Head of caudate nucleus (tissue), 42 donors: Measurements from ENCODE around the gene ENTREP3.
"Not testable (repeated sequence)": the region's sequence is repeated elsewhere in the genome, so short reads cannot be mapped to it uniquely, and the experiment has no call there.

Source experiments
- DNase-seq, 42 donors: peaks; one replicate each; pipeline versions ENCODE4 v3.0.0 to v3.0.0-alpha.2; 2020 to 2021; ENCODE audit warnings: mixed read lengths in 7 of 42
- intact Hi-C: fragments of 100-400 bp; cut with DNase I; formaldehyde crosslinking; loops from one replicate; pipeline ENCODE4 v1.15.0; 2022

Gene ENTREP3

GRCh38 chr1:155256058-155256852 is 972 bp upstream of the ENTREP3 start:
- DNase-seq = no peak
- intact Hi-C loops = loop anchor here (10.0 kb wide), 1 partner anchor 339 kb away; no protein-coding TSS in a partner anchor

DNA sequence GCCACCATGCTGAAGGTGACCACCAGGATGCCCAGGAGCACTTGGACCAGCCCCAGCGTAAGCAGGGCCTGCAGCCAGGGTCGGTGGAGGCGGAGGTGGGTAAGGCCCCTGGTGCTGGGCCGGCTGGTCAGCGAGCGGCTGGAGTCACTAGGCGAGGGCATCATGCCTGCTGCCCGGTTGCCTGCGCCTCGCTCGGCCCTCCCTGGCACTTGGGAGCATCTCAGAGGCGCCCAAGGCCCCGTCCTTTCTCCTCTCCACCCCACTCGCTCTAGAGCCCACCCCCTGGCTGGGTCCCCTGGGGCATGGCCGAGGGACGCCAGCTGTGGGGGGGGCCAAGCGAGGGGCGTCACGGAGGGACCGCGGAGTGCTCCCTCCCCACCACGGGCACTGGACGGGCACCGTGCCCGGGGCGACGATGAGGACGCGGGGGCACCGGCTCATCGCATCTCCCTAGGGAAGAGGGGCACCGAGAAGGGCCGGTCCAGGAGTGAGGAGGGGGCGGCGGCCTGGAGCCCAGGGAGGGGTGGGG is 505 bp downstream of the ENTREP3 start:
- intact Hi-C loops = loop anchor here (10.0 kb wide), 1 partner anchor 340 kb away; no protein-coding TSS in a partner anchor
- DNase-seq = peak in 15 of 42 donors; percentile 16 to 49 (median 32)

- intact Hi-C loops = loop anchor here (10.0 kb wide), 1 partner anchor 341 kb away; no protein-coding TSS in a partner anchor
- peak in 1 of 42 donors; percentile 25 for DNase-seq
Measured at GRCh38 chr1:155254228-155254713, 1.0 kb downstream of the ENTREP3 start.

- no peak for DNase-seq
- intact Hi-C loops = loop anchor here (10.0 kb wide), 1 partner anchor 341 kb away; no protein-coding TSS in a partner anchor
Measured at GRCh38 chr1:155253797-155254196, 1.5 kb downstream of the ENTREP3 start.

DNA sequence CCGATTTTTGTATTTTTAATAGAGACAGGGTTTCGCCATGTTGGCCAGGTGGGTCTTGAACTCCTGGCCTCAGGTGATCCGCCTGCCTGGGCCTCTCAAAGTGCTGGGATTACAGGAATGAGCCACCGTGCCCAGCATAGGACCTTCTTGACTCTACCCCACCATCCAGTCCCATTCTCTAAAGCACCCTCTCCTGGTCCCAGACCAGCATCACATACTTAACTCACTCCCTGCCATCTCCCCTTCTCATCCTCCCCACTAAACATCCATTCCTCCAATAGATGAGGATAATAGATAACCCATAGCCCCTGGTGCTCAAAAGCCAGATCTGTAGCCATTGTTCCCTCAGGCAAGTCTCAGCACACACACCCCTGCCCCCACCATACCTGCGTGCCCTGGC is 2.1 kb downstream of the ENTREP3 start:
- intact Hi-C loops = loop anchor here (10.0 kb wide), 1 partner anchor 342 kb away; no protein-coding TSS in a partner anchor
- no peak for DNase-seq

DNA sequence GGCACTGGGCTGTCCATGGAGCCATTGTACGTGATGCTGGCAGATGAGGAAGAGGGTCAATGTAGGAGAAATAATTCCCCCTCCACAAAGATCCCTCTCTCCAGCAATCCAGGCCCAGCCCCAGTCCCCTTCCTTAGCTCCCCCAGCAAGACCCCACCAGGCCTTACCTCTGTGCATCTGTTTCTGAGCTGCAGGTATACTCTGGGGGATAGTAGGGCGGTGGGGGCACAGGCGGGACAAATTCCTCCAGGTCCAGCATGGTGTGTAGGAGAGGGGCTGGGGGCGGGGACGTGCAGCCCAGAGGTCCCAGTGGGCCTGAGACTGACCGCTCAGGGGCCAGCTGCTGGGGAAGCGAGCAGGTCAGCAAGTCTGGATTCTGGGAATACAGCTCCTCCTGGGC is 3.7 kb downstream of the ENTREP3 start:
- DNase-seq = no peak
- intact Hi-C loops = loop anchor here (10.0 kb wide), 1 partner anchor 343 kb away; no protein-coding TSS in a partner anchor

DNA sequence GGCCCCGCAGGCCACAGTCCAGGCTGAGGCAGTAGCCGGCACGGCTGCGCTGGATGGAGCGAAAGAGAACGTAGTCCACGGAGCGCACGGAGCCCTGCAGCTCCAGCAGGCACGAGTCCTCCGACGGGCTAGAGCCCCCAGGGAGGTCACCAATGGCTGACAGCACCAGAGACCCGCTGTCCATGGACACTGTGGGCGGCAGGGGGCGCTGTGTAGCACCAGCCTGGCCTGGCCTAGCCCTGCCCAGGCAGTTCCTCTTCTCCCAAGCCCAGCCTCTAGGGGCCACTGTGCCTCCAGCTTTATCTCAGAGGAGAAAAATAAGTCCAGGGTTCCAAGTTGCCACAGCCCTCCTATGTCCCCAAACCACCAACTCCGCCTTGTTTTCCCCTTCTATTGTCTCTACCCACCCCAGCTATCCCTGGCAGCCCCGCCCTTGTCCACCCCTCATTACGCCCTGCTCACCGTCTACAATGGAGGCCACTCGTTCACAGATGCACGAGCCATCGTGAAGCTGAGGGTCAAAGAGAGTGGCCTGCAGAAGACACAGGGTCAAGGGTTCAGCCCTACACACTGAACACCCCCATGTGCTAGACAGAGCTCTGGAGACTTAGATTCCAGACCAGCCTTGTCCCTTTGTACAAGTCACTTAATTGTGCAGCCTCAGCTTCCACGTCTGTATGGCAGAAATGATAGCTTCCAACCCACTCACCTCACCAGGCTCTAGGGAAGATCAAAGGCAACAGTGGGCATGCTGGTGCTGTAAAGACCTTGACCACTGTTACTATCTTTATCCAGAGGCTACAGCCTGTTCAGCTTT is 4.4 kb downstream of the ENTREP3 start:
- intact Hi-C loops = loop anchor here (10.0 kb wide), 1 partner anchor 344 kb away; no protein-coding TSS in a partner anchor
- peak; percentile 88 to 97 (median 93) for DNase-seq

- DNase-seq = no peak
- intact Hi-C loops = loop anchor here (10.0 kb wide), 1 partner anchor 345 kb away; no protein-coding TSS in a partner anchor
Measured at GRCh38 chr1:155250246-155250632, 5.0 kb downstream of the ENTREP3 start.

DNA sequence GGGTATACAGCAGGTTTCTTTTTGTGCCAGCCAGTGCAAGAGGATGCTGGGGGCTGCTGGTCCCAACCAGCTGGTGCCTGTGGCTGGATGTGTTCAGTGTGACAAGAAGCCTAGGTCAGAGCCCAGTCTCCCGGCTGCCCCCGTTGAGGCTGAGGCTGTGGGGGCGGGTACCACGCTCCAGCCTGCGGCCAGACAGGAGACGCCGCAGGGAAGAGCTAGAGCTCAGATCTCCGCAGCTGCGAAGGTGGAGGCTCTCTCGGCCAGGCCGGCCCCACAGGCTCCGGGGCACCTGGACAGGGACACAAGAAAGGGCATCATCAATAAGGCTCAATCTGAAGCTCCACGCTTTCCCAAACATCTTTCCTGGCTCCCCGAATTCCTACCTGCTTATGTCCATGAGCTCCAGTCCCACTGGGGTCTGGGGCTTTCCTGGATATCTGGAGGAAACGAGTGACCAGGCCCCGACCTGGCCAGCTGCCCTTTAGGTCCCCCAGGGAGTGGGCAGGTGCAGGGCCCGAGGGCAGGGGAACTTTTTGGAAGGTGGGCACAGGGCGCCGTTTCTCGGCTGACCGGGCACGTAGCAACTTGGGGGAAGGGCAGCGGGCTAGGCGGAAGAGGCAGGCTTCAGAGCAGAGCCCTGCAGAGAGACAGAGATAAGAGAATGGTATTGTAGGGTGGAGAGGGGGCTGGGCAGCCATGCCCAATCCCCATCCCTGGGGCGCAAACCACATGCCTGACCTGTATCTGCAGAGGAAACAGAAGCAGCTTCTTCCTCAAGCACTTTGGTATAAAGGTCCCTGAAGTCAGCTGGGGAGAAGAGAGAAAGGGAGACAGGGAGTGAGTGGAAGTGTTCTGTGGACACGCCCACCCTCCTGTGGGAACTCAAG is 7.4 kb downstream of the ENTREP3 start:
- DNase-seq = no peak
- intact Hi-C loops = no loop called here

DNA sequence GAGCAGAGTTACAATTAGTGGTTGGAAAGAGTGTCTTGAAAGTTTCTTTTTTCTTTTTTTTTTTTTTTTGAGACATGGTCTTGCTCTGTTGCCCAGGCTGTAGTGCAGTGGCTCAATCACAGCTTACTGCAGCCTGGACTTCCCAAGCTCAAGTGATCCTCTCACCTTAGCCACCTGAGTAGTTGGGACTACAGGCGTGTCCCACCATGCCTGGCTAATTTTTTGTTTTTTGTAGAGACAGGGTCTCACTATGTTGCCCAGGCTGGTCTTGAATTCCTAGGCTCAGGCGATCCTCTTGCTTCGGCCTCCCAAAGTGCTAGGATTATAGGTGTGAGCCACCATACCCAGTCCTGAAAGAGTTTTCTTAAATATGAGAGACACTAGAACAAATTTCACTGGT is 8.5 kb downstream of the ENTREP3 start:
- DNase-seq, intact Hi-C loops: not testable (repeated sequence)

- intact Hi-C loops = no loop called here
- DNase-seq = no peak
Measured at GRCh38 chr1:155245163-155245524, 10.1 kb downstream of the ENTREP3 start.

- DNase-seq = peak; percentile 92 to 99 (median 98)
- intact Hi-C loops = loop anchor here (5.0 kb wide), 1 partner anchor 37 kb away; the partner anchor contains the start of genes MTX1 and THBS3
Measured at GRCh38 chr1:155244368-155245162, 10.7 kb downstream of the ENTREP3 start.

DNA sequence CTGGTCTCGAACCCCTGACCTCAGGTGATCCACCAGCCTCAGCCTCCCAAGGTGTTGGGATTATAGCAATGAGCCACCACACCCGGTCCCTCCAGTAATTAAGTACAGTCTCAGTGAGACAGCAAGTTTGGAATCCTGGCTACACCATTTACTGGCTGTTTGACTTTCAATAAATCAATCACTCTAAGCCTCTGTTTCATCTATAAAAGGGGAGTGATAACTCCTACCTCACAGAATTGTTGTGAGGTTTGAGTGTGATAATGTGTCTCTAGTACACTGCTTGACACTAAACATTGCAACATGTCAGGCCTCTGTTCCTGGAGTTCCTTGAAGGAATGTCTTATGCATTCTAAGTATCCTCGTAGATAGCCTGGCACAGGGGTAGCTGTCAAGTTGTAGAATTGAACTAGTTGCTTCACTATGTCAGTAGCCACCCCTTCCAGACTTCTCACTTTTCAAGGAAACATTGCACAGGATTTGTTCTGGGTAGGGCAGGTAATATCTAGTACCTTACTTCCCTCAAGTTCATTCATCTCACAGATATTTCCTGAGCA is 12.4 kb downstream of the ENTREP3 start:
- no peak for DNase-seq
- intact Hi-C loops = loop anchor here (5.0 kb wide), 1 partner anchor 36 kb away; the partner anchor contains the start of genes MTX1 and THBS3

DNA sequence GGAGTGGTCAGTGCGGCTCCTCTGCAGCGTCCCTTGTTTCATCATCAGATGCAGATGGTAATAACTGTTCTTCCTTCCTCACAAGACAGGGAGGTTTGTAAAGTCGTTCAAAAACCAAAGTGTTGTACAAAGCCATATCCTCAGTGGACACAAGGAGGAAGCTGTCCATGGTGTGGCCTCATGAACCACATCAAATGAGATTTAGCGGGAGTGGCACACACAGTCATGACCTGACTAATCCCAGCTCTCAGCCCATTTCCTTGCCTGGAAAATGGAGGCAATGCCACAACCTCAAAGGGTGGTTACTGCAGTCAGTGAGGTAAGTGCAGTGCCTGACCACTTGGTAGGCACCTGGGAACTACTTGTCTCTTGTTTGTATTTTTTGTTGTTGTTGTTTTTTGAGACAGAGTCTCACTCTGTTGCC is 13.4 kb downstream of the ENTREP3 start:
- no peak for DNase-seq
- intact Hi-C loops = loop anchor here (5.0 kb wide), 1 partner anchor 35 kb away; the partner anchor contains the start of genes MTX1 and THBS3

- intact Hi-C loops = loop anchor here (5.0 kb wide), 1 partner anchor 34 kb away; the partner anchor contains the start of genes MTX1 and THBS3
- DNase-seq = peak; percentile 59 to 95 (median 88)
Measured at GRCh38 chr1:155241069-155241679, 14.1 kb downstream of the ENTREP3 start.

GRCh38 chr1:155236451-155236850 is 18.8 kb downstream of the ENTREP3 start:
- peak in 1 of 42 donors; percentile 0 for DNase-seq
- intact Hi-C loops = no loop called here
